CD4-positive, alpha-beta T cell treated with Interleukin-15 for 4 hours (primary cell): Measurements from ENCODE around the gene ERLEC1.
"Not testable (repeated sequence)": the region's sequence is repeated elsewhere in the genome, so short reads cannot be mapped to it uniquely, and the experiment has no call there.

Source experiments
- DNase-seq: peaks from one replicate; pipeline ENCODE4 v3.0.0-alpha.2; 2020; ENCODE audit warnings: low spot score

The ERLEC1 gene

DNA sequence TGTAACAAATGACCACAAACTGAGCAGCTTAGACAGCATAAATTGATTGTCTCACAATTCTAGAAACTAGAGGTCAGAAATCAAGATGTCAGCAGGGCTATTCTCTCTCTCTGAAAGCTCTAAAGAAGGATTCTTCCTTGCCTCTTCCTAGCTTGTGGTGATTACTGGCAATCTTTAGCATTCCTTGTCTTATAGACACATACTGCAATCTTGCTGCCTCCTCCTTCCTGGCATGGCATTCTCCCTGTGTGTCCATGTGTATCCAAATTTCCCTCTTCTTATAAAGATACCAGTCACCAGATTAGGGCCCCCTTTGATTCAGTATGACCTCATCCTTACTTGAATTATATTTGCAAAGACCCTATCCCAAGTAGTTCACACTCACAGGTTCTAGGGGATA, 2.4 kb upstream of the ERLEC1 start:
- DNase-seq: no peak

- no peak for DNase-seq
Observed at GRCh38 chr2:53785366-53785765, 1.5 kb upstream of the ERLEC1 start.

DNA sequence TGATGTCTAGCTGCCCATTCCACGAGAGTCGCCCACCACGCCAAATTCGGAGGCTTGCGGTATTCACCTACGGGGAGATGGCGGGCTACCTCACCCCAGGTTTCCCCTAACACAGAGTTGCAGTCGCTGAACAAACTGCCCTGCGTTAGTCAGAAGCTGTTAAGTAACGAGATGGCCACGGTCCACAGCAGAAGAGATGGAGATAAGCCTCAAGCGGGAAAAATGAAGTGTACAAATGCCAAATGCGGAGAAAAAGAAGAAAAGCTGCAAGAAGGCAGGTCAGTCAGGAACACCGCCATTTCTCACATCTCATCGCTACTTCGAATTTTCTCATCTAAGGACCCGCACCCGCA, 516 bp upstream of the ERLEC1 start:
- peak; percentile 18 for DNase-seq

DNA sequence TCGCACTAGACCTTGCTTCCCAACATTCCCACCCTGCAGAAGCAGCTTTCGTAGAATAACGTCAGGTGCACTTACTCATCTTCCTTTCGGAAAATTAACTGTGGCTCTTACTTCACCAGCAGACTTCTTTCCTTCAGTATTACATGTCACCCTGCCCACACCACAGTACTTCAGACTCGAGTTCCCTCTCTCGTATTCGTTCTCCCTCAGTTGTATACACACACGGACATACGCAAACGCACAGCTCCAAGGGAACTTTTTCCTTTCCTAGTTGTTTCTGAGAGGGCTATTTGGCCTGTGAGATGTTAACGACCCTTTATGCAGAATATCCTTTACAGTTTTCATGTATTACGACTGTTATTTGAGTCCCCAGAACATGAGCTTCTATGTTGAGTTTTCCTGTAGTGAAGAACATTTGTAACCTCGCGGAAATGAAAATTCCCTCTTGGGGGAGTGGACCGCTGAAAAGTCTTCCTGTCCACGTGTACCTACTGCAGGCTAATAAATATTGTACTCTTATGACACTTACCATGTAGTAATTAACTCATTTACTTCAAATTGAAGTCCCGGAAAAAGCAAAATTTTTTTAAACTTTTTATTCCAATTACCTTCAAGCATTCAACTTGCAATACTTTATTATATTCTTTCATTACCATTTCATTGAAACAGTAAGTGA, 908 bp downstream of the ERLEC1 start:
- no peak for DNase-seq

DNA sequence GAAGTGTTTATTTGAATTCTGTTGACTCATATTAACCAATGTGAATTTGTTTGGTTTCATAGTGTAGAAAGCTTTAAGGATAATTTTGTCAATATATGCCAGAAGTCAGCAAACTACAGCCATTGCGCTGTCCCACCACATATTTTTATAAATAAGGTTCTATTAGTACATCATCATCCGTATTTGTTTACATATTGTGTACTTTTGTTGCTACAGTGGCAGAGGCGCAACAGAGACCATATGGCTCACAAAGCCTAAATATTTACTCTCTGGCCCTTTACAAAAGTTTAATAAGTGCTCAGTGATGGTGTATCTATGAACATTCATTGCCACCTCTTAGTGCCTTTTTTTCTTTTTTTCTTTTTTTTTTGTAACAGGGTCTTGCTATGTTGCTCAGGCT, 6.4 kb downstream of the ERLEC1 start:
- DNase-seq: no peak

DNA sequence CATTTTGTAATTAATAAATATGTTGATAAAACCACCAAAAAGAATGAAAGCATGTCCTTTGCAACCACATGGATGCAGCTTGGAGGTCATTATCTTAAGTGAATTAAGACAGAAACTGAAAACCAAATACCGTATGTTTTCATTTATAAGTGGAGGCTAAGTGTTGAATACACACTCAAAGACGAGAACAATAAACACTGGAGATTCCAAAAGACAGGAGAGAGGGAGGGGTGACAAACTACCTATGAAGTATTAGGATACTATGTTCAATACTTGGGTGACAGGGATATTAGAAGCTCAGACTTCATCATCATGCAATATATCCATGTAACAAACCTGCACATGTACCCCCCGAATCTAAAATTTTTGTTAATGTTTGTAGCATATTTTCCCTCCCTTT, 7.0 kb downstream of the ERLEC1 start:
- no peak for DNase-seq

DNA sequence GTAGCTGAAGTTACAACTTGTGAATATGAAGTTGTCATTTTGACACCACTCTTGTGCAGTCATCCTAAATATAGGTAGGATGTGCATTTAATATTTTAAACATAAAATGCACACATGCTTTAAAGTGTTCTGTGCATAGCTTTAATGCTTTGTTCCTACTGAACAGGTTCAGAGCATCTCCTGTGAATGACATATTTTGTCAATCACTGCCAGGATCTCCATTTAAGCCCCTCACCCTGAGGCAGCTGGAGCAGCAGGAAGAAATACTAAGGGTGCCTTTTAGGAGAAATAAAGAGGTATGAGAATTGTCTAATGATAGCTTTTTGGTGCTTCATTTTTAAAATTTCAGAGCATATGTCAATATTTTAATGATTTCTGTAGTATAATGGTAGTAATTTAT, 14.7 kb downstream of the ERLEC1 start:
- no peak for DNase-seq

- DNase-seq: no peak
Observed at GRCh38 chr2:53802617-53803151, 15.8 kb downstream of the ERLEC1 start.

DNA sequence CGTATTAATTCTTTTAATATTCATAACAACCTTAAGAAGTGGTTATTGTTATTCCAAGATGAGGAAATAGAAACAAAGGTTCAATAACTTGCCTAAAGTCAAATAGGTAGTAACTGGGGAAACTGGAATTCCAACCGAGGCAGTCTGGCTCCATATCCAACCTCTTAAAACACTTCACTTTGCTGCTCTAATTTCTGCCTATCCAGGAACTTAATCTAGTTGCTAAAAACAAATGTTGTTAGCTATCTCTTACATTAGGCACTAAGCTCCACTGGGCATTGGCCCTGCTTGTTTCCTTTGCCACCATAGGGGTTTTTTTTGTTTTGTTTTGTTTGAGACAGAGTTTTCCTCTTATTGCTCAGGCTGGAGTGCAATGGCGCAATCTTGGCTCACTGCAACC, 24.8 kb downstream of the ERLEC1 start:
- no peak for DNase-seq

DNA sequence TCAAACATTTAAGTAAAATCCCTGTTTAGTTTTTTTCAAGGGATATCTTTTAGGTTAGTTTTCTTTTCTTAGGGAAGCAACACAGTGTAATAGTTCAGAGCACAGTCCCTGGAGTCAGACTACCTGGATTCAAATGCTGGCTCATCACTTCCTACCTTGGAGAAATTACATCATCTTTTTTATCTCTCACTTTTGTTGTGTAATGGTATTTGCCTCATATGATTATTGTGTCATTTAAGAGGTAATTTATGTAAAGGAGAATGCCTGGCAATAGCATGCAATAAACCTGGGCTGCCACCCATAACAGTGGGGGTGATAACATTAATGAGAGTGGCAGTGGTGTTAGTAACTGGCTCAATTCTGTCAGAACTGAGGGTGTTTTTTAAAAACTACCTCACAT, 26.3 kb downstream of the ERLEC1 start:
- DNase-seq: no peak

- no peak for DNase-seq
Observed at GRCh38 chr2:53818854-53819435, 32.1 kb downstream of the ERLEC1 start.

GRCh38 chr2:53819634-53820033, 32.8 kb downstream of the ERLEC1 start:
- no peak for DNase-seq

DNA sequence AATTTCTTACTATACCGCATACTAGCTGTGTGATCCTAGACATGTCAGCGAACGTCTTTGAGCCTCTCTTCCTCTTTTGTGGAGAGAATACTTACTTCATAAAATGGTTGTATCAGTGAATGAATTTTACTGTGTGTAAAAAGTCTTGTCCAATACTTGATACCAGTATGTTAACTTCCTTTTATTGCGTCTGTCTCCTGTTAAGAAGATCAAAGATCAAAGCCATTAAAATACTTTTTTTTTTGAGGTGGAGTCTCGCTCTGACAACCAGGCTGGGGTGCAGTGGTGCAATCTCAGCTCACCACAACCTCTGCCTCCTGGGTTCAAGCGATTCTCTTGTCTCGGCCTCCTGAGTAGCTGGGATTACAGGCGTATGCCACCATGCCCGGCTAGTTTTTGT, 33.2 kb downstream of the ERLEC1 start:
- no peak for DNase-seq

- no peak for DNase-seq
Observed at GRCh38 chr2:53820711-53821110, 33.9 kb downstream of the ERLEC1 start.

DNA sequence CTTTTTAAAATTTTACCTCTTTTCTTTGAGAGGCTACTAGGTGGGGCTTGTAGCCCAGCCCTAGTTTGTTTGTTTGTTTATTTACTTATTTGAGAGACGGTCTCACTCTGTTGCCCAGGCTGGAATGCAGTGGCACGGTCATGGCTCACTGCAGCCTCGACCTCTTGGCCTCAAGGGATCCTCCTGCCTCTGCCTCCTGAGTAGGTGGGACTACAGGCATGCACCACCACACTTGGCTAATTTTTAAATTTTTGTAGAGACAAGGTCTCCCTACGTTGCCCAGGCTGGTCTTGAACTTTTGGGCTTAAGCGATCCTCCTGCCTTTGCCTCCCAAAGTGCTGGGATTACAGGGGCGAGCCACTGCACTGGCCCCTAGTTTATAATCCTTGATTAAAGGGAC, 35.0 kb downstream of the ERLEC1 start:
- DNase-seq: no peak

DNA sequence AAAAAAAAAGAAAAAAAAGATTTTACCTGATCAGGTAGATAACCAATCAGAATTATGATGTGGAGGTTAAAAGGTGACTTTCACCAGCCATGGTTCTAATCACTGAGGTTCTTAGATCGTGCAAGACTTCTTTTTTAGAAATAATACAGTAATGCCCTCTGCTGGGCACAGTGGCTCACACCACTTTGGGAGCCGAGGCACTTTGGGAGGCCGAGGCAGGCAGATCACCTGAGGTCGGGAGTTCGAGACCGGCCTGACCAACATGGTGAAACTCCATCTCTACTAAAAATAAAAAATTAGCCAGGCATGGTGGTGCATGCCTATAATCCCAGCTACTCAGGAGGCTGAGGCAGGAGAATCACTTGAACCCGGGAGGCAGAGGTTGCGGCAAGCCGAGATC, 36.8 kb downstream of the ERLEC1 start:
- DNase-seq: not testable (repeated sequence)

GRCh38 chr2:53826030-53826410, 39.2 kb downstream of the ERLEC1 start:
- no peak for DNase-seq

GRCh38 chr2:53826587-53827397, 39.9 kb downstream of the ERLEC1 start:
- no peak for DNase-seq

- DNase-seq: no peak
Observed at GRCh38 chr2:53827398-53828175, 40.7 kb downstream of the ERLEC1 start.

DNA sequence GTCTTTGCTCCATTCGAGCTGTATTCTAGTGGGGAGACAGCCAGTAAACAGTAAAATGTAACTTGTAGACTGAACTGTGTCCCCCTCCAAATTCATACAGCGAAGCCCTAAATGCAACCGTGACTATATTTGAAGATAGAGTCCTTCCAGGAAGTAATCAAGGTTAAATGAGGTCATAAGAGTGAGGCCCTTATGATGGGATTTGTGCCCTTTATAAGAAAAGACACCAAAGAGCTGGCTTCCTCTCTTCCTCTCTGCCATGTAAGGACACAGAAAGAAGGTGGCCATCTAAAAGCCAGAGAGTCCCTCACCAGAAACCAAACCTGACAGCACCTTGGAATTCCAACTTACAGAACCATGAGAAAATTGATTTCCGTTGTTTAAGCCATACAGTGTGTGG, 41.5 kb downstream of the ERLEC1 start:
- no peak for DNase-seq

DNA sequence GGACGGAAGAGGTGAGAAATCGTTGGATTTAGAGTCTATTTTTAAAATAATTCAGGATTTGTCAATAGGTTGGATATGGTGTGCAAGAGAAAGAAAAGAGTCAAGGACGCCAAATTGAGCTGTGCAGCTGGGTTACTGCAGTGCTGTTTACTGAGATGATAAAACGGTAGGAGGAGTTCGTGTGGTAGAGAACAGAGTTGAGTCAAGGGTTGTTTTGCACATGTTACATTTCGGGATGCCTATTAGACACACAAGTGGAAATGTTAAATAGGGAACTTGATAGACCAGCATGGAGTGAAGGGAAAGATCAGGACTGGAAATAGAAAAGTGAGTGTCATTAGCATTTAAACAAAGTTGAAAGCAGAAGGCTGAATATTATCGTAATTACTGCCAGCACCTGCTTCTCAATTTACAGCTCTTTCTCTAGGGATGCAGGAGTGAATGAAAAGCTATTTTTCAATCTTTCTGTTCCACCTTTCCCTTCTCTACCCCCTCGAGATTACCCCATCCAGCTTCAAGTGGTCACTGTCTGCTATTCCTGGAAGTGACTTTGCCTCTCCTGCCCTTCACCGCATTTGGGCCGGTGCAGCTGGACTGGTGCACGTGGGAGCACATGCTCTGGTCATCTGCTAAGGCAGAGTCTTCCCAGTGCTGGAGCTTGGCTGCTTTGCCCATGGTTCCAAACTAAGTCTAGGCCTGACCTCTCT, 42.6 kb downstream of the ERLEC1 start:
- DNase-seq: no peak

GRCh38 chr2:53829980-53830290, 43.1 kb downstream of the ERLEC1 start:
- not testable (repeated sequence) for DNase-seq
